Thoracic aorta (tissue), 2 donors: ENCODE results near the gene CES5A. TPM values are rescaled to one million over a fixed set of nuclear protein-coding genes. Genes with fewer than 3 reads are reported as not detected.

Experiments
- ATAC-seq: fragments of 150-250 bp; one replicate; pipeline ENCODE4 v1.8.0; 2017; ENCODE audit warnings: low read depth; ENCODE audit not compliant: insufficient number of reproducible peaks, low FRiP score
- DNase-seq: peaks from one replicate; pipeline ENCODE4 v3.0.0-alpha.2; 2020; ENCODE audit warnings: low spot score
- H3K27ac ChIP-seq, 2 donors: fragments of 200-600 bp; sonication (generic); 1 replicate in 1 of 2; 2 replicates in 1 of 2; pipeline ENCODE4 v1.5.1; 2016; ENCODE audit warnings: mild to moderate bottlenecking in 2 of 2, moderate library complexity in 2 of 2
- H3K27me3 ChIP-seq: fragments of 200-600 bp; sonication (generic); replicated peaks from 2 replicates; pipeline ENCODE4 v1.6.0; 2016; ENCODE audit warnings: mild to moderate bottlenecking; ENCODE audit not compliant: insufficient read depth
- H3K36me3 ChIP-seq: fragments of 200-600 bp; sonication (generic); one replicate; pipeline ENCODE4 v1.5.1; 2016
- H3K4me1 ChIP-seq, 2 donors: fragments of 200-600 bp; sonication (generic); 1 replicate in 1 of 2; 2 replicates in 1 of 2; pipeline versions ENCODE4 v1.5.1 to v1.6.0; 2016; ENCODE audit warnings: low read depth in 2 of 2, mild to moderate bottlenecking in 1 of 2; ENCODE audit not compliant: control insufficient read depth in 1 of 2
- H3K4me3 ChIP-seq: fragments of 200-600 bp; sonication (generic); 2 replicates; pipeline ENCODE4 v1.5.1; 2016; ENCODE audit warnings: mild to moderate bottlenecking
- H3K9me3 ChIP-seq: fragments of 200-600 bp; sonication (generic); 2 replicates; pipeline ENCODE4 v1.5.1; 2016
- total RNA-seq, 2 donors: library from RNA; depleted of rRNA; stranded (reverse); fragments of >200 nt; gene quantifications; one replicate each; pipeline versions ENCODE4 v1.1.0 to v1.2.3, GENCODE V29; 2016
- TF ChIP-seq, protein P1 (sequence below): fragments of 200-600 bp; sonication (generic); IDR thresholded peaks from one replicate; pipeline ENCODE4 v1.5.1; 2019; ENCODE audit warnings: antibody characterized with exemption

Gene CES5A
- total RNA-seq, 2 donors from 2014 or later: not detected

DNA sequence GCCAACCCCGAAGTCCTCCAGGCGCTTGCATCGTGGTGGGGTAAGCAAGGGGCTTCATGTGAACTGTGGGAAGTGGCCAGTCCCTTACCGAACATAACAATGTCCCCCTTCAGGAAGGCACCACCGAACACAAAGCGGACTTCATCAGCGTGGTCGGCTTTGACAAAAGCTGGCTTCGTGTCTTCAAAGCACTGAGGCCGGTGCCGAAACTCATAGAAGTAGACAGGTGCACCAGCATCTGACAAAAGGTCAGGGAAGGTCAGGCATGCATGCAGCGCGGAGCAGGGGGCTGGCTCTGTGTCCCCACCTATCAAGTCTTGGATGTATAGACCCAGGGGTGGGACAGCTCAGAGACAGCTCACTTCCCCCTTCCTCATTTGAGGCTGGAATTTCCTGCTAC is 25.6 kb downstream of the CES5A start:
- Histone ChIP-seq H3K4me3 (no peak overlapping the region), H3K27me3 (no peaks in the 10 kb centered on the region), H3K9me3 (no peaks in the 10 kb centered on the region), H3K4me1 (no peaks in the 10 kb centered on the region), H3K27ac (no peak overlapping the region), H3K36me3 (no peaks in the 10 kb centered on the region)
- ATAC-seq (no peak), DNase-seq (no peak)
- TF ChIP-seq, protein P1, sequence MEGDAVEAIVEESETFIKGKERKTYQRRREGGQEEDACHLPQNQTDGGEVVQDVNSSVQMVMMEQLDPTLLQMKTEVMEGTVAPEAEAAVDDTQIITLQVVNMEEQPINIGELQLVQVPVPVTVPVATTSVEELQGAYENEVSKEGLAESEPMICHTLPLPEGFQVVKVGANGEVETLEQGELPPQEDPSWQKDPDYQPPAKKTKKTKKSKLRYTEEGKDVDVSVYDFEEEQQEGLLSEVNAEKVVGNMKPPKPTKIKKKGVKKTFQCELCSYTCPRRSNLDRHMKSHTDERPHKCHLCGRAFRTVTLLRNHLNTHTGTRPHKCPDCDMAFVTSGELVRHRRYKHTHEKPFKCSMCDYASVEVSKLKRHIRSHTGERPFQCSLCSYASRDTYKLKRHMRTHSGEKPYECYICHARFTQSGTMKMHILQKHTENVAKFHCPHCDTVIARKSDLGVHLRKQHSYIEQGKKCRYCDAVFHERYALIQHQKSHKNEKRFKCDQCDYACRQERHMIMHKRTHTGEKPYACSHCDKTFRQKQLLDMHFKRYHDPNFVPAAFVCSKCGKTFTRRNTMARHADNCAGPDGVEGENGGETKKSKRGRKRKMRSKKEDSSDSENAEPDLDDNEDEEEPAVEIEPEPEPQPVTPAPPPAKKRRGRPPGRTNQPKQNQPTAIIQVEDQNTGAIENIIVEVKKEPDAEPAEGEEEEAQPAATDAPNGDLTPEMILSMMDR: no peak

DNA sequence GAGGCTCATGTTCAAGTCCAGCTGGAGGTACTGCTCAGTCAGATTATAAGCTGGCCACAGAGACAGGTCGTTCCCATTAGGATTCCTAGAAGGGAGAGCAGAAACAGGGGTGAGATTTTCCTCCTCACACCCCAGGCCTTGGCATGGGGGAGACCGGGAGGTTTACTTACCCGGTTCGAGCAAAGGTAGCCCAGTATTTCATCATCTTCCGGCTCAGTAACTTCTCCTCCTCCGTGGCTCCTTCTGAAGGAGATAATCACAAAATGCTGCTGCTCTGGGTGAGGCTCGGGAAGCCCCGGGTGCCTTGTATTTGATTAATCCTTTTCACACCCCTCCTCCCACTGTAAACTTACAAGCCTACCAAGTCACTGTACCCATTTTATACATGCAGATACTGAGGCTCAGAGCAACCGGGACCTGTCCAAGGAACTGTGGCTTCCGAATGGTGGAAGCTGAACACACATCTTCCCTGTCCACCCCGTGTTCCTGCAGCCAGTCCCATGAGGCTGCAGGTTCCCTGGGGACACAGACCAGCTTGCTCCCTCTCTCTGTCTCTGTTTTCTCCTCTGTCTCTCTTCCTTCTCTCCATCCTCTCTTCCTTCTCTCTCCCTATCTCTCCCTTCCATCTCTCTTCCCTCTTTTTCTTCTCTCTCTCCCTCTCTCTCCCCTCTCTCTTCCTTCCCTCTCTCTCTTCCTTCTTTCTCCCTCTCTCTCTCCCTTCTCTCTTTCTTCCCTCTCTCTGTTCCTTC is 28.4 kb downstream of the CES5A start:
- Histone ChIP-seq H3K4me1 (no peaks in the 10 kb centered on the region), H3K27me3 (no peaks in the 10 kb centered on the region)
- DNase-seq: no peak

DNA sequence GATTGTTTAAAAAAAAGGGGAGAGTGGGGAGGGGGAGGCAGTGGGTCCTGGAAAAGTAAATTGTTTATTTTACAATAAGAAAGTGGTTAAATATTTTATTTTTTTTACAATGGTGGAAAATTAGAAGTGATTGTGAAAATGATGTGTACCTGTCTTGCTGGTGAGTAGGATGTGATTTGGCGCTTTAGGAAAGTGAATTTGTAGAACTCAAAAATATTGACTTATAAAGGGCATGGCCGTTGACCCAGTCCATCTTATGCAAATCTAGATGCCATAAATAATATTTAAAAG is 32.1 kb downstream of the CES5A start:
- Histone ChIP-seq H3K4me1 (no peaks in the 10 kb centered on the region), H3K9me3 (no peaks in the 10 kb centered on the region), H3K36me3 (no peaks in the 10 kb centered on the region), H3K27me3 (no peaks in the 10 kb centered on the region), H3K27ac (no peak overlapping the region), H3K4me3 (no peak overlapping the region)
- DNase-seq (no peak), ATAC-seq (no peak)
- TF ChIP-seq, protein P1: no peak

More for the DNA sequence above, 28.4 kb downstream of the CES5A start:
- TF ChIP-seq, protein P1: no peak
- Histone ChIP-seq H3K4me3 (no peak overlapping the region), H3K27ac (no peak overlapping the region), H3K36me3 (no peaks in the 10 kb centered on the region), H3K9me3 (no peaks in the 10 kb centered on the region)
- no peak for ATAC-seq

DNA sequence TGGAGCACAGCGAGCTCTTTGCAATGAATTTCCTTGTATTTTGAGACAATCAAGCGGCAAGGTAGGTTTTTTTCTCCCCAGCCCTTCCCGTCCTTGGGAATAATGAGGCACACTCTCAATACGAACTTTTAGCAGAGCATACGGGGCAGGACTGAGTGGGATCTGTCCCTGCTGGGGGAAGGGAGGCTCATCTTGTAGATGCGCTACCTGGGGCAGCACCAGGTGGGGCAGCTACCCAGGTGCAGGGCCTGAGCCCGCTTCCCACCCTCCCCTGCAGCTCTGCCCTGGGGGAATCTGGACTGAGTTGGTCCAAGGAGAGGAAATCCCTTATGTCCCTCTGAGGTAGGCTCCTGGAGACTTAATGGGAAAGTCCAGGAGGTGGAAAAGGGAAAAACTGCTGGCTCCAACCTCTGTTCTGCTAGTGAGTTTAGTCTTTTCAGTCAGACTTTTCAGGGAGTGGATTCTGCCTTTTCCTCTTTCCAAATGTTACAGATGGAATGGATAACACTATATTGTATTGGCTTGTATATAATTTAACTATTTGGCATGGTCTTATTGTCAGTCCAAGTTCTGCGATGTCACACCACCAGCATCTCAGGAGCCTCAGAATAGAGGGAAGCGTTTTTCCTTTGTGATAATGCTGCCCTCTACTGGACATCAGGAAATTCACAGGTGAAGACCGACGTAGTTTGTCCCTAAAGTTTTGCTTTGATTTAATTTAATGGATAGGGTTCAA is 32.6 kb downstream of the CES5A start:
- TF ChIP-seq, protein P1: peak; percentile 71
- Histone ChIP-seq H3K4me1 (no peaks in the 10 kb centered on the region), H3K9me3 (no peaks in the 10 kb centered on the region), H3K27ac (no peak overlapping the region), H3K4me3 (no peak overlapping the region), H3K36me3 (no peaks in the 10 kb centered on the region), H3K27me3 (no peaks in the 10 kb centered on the region)
- ATAC-seq (no peak), DNase-seq (no peak)

DNA sequence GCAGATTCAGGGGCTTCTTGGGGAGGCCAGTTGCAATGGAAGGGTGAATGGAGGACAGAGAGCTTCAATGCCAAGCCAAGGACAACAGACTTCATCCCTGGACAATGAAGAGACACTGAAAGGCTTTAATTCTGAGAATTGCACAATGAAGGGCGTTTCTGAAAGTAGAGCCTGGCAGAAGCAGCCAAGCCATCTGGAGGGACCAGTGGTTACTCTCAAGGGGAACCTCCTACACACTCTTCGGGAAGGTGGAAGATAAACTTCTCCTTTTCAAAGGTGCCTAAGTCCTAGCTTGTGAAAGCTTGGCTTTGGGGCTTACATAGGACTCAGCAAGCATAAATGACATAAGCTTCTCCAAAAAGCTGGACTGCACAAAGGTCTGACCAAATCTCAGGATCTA is 36.1 kb downstream of the CES5A start:
- Histone ChIP-seq H3K4me3 (no peak overlapping the region), H3K9me3 (no peaks in the 10 kb centered on the region), H3K27me3 (no peaks in the 10 kb centered on the region), H3K27ac (no peak overlapping the region), H3K4me1 (no peaks in the 10 kb centered on the region), H3K36me3 (no peaks in the 10 kb centered on the region)
- ATAC-seq: no peak
- TF ChIP-seq, protein P1: no peak
- no peak for DNase-seq
